Posterior vena cava (tissue), 2 donors: Measurements from ENCODE around the gene TM4SF4. TPM values are rescaled to one million over a fixed set of nuclear protein-coding genes. Genes with fewer than 3 reads are reported as not detected.
"Not testable (repeated sequence)": the region's sequence is repeated elsewhere in the genome, so short reads cannot be mapped to it uniquely, and the experiment has no call there.

ENCODE experiments used
- DNase-seq: peaks from one replicate; pipeline ENCODE4 v3.0.0-alpha.2; 2020; ENCODE audit warnings: low spot score
- intact Hi-C, 2 donors: fragments of 100-400 bp; cut with DNase I; formaldehyde crosslinking; loops; one replicate each; pipeline versions ENCODE4 v1.14.1 to v1.14.2; 2022 to 2023
- long read RNA-seq, 2 donors: library from polyadenylated mRNA; unstranded; transcript quantifications; one replicate each; pipeline ENCODE4 v2.0.0, GENCODE V29; 2020 to 2021
- total RNA-seq, 2 donors: library from RNA; stranded (reverse); fragmentation: NEBNext Ultra II Directional; extraction: Animal tissue kit (Norgen Biotek cat#: 25700); gene quantifications; one replicate each; pipeline ENCODE4 v1.2.1, GENCODE V29; 2021
- donor health status: DM: yes; HTN: yes; CAD: no.
- donor health status: DM: yes; HTN: yes; CAD: no.

TM4SF4 gene, protein sequence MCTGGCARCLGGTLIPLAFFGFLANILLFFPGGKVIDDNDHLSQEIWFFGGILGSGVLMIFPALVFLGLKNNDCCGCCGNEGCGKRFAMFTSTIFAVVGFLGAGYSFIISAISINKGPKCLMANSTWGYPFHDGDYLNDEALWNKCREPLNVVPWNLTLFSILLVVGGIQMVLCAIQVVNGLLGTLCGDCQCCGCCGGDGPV
- total RNA-seq, result under 1 TPM; 0.57 to 0.60 TPM
- long read RNA-seq, donor 1, result 0 reads
- long read RNA-seq, donor 2, result 0 reads

- intact Hi-C loops, result no loop called here
- DNase-seq, result no peak
Measured at GRCh38 chr3:149474250-149474817, at the start of gene TM4SF4. TSS of gene TM4SF4 (plus strand) at chr3:149474697. CDS start at chr3:149474878, 181 bp downstream.

DNA sequence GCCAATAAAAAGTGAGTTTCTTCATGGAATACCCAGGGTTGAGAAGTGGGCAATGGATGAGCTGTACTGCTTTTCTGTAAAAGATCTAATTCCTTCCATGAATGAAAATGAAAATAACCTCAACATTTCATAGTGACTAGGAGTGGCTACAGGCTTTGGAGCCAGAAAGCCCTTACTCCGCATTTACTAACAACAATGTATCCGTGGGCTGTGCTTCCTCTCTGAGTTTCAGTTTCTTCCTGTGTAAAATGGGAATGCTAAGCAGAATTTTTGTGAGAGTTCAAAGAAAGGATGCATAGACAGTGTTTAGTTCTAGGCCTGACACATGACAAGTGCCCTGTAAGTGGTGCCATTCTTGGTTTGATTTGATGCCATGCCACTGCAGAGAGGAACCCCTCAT is 49.6 kb upstream of the TM4SF4 start:
- intact Hi-C loops, result no loop called here
- DNase-seq, result no peak

DNA sequence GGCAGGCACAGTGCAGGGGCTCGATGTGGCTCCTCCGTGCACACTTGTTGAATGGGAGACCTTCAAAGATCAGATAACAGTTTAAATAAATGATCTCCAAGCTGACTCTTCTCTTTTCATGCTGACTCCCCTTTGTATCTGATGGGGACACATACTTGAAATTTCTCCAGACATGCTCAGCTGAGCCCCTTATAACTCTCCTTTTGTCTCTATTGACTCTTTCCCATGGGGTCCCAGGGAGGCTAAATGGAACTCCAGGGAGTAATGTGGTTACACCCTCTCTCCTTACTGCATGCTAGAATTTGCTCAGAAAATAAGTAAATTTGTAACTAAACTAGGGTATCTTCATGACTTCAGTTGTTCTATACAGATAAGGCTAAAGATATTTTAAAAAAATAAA is 48.2 kb upstream of the TM4SF4 start:
- intact Hi-C loops, result no loop called here
- no peak for DNase-seq

- DNase-seq, result no peak
- intact Hi-C loops, result no loop called here
Measured at GRCh38 chr3:149428087-149428486, 46.4 kb upstream of the TM4SF4 start.

GRCh38 chr3:149430216-149430615 is 44.3 kb upstream of the TM4SF4 start:
- intact Hi-C loops, result no loop called here
- no peak for DNase-seq

DNA sequence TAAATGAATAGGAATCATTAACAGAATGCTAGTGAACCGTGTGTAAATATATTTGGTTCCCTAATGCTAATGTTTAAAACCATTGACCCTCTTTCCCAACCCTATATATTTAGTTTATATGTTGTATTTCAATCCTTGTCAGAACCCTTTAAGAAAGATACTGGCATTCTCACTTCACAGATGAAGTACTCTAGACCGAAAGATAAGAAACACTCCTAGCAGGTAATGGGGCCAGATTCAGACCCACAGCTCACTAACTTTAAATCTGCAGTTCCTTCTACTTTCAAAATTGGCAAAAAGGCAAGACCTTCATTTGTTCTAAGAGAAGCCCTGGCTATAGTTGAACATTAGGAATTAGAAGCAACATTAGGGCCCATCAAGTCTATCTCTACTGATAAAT is 42.3 kb upstream of the TM4SF4 start:
- intact Hi-C loops, result no loop called here
- no peak for DNase-seq

DNA sequence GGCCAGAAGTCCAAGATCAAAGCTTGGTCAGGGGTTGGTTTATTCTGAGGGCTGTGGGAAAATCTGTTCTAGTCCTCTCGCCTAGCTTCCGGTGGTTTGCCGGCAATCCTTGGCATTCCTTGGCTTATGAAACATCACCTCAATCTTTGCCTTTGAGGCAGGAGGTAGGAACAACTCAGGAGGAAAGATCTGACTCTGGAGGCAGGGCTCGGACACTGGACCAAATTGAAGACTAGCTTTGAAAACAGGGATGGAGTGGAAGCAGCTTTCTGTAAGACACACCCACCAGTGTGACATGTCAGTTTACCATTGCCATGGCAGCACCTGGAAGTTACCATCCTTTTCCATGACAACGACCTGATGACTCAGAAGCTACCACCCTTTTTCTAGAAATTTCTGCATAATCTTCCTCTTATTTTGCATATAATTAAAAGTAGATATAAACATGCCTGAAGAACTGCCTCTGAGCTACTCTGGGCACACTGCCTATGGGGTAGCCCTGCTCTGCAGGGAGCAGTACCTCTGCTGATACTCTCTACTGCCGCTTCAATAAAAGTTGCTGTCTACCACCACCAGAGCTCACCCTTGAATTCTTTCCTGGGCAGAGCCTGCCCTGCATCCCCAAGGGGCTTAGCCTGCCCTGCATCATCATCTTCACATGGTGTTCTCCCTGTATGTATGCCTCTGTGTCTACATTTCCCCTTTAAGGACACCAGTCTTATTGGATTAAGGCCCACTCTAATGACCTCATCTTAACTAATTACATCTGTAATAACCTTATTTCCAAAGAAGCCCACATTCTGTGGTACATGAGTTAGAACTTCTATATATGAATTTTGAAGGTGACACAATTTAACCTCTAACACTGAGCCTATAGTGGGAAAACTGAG is 38.3 kb upstream of the TM4SF4 start:
- DNase-seq, result no peak
- intact Hi-C loops, result no loop called here

DNA sequence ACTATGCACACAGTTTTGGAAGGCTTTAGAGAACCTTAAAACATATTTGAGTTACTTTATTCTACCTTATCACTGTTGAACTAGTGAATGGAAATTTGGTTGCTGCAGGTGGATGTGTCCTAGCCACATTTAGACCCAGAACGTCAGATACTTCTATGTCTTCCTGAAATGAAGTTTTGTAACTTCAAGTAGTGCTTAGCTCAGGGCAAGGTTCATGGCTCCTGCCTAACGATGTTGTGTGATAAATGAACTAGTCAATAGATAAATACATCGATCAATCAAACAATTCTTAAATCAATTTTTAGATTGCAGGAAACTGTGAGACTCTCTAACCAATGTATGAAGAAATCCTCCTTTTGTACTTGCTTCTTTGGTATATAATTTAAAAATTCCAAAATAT is 37.2 kb upstream of the TM4SF4 start:
- no peak for DNase-seq
- intact Hi-C loops, result no loop called here

- intact Hi-C loops, result no loop called here
- DNase-seq, result no peak
Measured at GRCh38 chr3:149437710-149438109, 36.8 kb upstream of the TM4SF4 start.

GRCh38 chr3:149438981-149439380 is 35.5 kb upstream of the TM4SF4 start:
- DNase-seq, result no peak
- intact Hi-C loops, result no loop called here

- DNase-seq, result no peak
- intact Hi-C loops, result no loop called here
Measured at GRCh38 chr3:149441642-149442041, 32.9 kb upstream of the TM4SF4 start.

DNA sequence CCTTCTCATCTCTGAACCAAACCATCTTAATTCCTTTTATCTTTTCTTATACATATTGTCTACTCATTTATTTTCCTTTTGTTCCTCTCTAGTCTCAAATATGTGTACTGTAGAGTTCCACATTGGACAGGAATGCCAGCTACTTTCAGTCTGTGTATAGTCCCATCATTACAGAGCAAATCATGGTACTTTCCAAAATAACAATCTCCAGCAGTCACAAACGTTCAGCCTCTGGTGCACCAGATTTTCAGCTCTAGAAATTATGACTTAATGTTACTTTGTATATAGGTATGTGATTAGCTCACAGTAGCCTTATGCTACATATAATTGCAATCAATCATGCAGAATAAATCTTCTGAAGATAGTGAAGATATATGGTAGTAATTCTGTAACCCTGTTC is 32.5 kb upstream of the TM4SF4 start:
- DNase-seq, result no peak
- intact Hi-C loops, result no loop called here

- intact Hi-C loops, result no loop called here
- DNase-seq, result no peak
Measured at GRCh38 chr3:149442851-149443544, 31.5 kb upstream of the TM4SF4 start.

- no peak for DNase-seq
- intact Hi-C loops, result no loop called here
Measured at GRCh38 chr3:149443545-149443912, 31.0 kb upstream of the TM4SF4 start.

GRCh38 chr3:149444867-149445266 is 29.6 kb upstream of the TM4SF4 start:
- not testable (repeated sequence) for DNase-seq

DNA sequence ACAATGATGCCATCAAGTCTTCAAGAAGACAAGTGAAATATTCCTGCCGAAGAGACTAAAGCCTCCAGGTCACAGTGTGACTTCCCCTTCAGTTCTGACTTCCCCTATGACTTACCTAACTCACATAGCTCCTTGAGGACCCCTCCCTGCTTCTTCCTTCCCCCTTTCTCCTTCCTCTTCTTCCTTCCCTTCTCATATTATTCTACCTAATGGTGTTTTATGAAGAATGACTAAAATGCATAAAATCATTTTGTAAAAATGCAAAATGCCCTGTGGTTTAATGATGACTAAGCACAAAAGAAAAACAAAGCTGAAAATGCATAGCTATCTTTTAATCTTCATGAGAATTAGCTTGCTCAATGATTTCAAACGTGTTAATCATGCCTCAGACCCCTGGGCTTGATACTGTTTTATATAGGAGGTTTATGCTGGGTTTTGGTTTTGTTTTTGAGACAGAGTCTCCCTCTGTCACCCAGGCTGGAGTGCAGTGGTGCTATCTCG is 26.1 kb upstream of the TM4SF4 start:
- intact Hi-C loops, result no loop called here
- no peak for DNase-seq

More at GRCh38 chr3:149444867-149445266, 29.6 kb upstream of the TM4SF4 start:
- intact Hi-C loops, result not testable (repeated sequence)

DNA sequence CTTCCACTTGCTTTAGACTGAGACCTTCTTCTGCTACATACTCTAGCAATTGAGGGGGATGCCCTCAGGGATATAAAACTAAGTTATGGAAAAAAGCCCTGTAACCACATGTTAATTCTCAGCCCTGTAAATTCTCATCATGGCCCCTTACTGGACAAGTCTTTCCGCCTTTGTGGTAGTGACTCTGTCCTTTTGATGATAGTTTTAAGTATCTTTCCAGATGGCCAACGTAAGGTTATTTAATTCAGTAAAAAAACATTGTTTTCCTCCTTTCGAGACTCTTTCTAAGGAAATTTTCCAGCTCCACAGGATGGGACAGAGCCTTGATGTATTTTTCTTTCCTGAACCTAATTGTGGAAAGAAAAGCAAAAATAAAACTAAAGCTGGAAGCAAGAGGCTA is 25.3 kb upstream of the TM4SF4 start:
- intact Hi-C loops, result no loop called here
- no peak for DNase-seq

- intact Hi-C loops, result no loop called here
Measured at GRCh38 chr3:149449799-149450198, 24.7 kb upstream of the TM4SF4 start.

GRCh38 chr3:149450281-149450680 is 24.2 kb upstream of the TM4SF4 start:
- intact Hi-C loops, result no loop called here
- DNase-seq, result no peak

More at GRCh38 chr3:149449799-149450198, 24.7 kb upstream of the TM4SF4 start:
- DNase-seq, result no peak

- DNase-seq, result no peak
- intact Hi-C loops, result no loop called here
Measured at GRCh38 chr3:149452036-149452435, 22.5 kb upstream of the TM4SF4 start.
